Stimulated activated CD4-positive, alpha-beta T cell treated with anti-CD3 and anti-CD28 coated beads, Interleukin-4, amount 100 ng/mL, for 48 hours (primary cell): ENCODE measurements around the gene MPZL1.

Experiments
- DNase-seq, 2 donors: peaks; one replicate each; pipeline ENCODE4 v3.0.0-alpha.2; 2020; ENCODE audit warnings: low read depth in 2 of 2

Gene MPZL1

GRCh38 chr1:167695756-167696561 lies 25.8 kb upstream of the MPZL1 start:
- DNase-seq: no peak

- DNase-seq: no peak
Observed at GRCh38 chr1:167697667-167698141, 24.1 kb upstream of the MPZL1 start.

GRCh38 chr1:167698313-167698712 lies 23.5 kb upstream of the MPZL1 start:
- no peak for DNase-seq

- no peak for DNase-seq
Observed at GRCh38 chr1:167701510-167701909, 20.3 kb upstream of the MPZL1 start.

GRCh38 chr1:167703557-167703956 lies 18.2 kb upstream of the MPZL1 start:
- no peak for DNase-seq

- DNase-seq: no peak
Observed at GRCh38 chr1:167704715-167705114, 17.1 kb upstream of the MPZL1 start.

- DNase-seq: no peak
Observed at GRCh38 chr1:167705250-167705649, 16.5 kb upstream of the MPZL1 start.

GRCh38 chr1:167706363-167706762 lies 15.4 kb upstream of the MPZL1 start:
- no peak for DNase-seq

GRCh38 chr1:167706931-167707877 lies 14.6 kb upstream of the MPZL1 start:
- DNase-seq: no peak

- DNase-seq: no peak
Observed at GRCh38 chr1:167707942-167708341, 13.8 kb upstream of the MPZL1 start.

- no peak for DNase-seq
Observed at GRCh38 chr1:167708940-167709389, 12.8 kb upstream of the MPZL1 start.

GRCh38 chr1:167710836-167711235 lies 10.9 kb upstream of the MPZL1 start:
- DNase-seq: no peak

- no peak for DNase-seq
Observed at GRCh38 chr1:167711797-167712196, 10.0 kb upstream of the MPZL1 start.

GRCh38 chr1:167713330-167714081 lies 8.3 kb upstream of the MPZL1 start:
- DNase-seq: no peak

- DNase-seq: no peak
Observed at GRCh38 chr1:167714098-167714438, 7.7 kb upstream of the MPZL1 start.

- DNase-seq: peak; percentile 84 to 97
Observed at GRCh38 chr1:167714439-167715156, 7.2 kb upstream of the MPZL1 start.

- peak; percentile 78 to 91 for DNase-seq
Observed at GRCh38 chr1:167715157-167715999, 6.4 kb upstream of the MPZL1 start.

- no peak for DNase-seq
Observed at GRCh38 chr1:167716000-167716271, 5.8 kb upstream of the MPZL1 start.

GRCh38 chr1:167717351-167717750 lies 4.4 kb upstream of the MPZL1 start:
- no peak for DNase-seq

GRCh38 chr1:167718914-167719691 lies 2.7 kb upstream of the MPZL1 start:
- DNase-seq: no peak
